ENCODE measurements around the gene TES.
"Not testable (repeated sequence)": the region's sequence is repeated elsewhere in the genome, so short reads cannot be mapped to it uniquely, and the experiment has no call there.

The TES gene, protein sequence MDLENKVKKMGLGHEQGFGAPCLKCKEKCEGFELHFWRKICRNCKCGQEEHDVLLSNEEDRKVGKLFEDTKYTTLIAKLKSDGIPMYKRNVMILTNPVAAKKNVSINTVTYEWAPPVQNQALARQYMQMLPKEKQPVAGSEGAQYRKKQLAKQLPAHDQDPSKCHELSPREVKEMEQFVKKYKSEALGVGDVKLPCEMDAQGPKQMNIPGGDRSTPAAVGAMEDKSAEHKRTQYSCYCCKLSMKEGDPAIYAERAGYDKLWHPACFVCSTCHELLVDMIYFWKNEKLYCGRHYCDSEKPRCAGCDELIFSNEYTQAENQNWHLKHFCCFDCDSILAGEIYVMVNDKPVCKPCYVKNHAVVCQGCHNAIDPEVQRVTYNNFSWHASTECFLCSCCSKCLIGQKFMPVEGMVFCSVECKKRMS

GRCh38 chr7:116210345-116211005, at the start of gene TES:
TSS of gene TES (plus strand) at chr7:116210539. CDS start at chr7:116210708, 169 bp downstream.
- DNase-seq, result peak; percentile 62

GRCh38 chr7:116161728-116162127, 48.6 kb upstream of the TES start:
- no peak for DNase-seq

GRCh38 chr7:116162254-116162653, 48.1 kb upstream of the TES start:
- DNase-seq, result no peak

DNA sequence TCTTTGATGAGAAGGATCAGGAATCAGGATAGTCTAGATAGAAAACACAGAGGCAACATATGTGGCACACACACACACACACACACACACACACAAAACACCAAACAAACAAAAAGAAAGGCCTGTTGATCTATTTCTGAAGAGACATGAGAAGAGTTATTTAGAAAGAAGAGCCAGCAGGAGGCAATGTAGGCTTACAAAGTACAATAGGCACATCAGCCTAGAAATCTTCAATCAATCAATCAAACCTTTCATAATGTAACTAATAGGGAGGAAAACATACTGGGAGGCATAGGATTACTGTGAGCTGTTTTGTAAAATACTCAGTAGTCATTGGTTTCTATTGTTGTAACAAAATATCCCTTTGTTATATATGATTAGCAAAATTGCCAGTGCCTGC, 47.3 kb upstream of the TES start:
- DNase-seq, result no peak

GRCh38 chr7:116164552-116165306, 45.6 kb upstream of the TES start:
- DNase-seq, result no peak

DNA sequence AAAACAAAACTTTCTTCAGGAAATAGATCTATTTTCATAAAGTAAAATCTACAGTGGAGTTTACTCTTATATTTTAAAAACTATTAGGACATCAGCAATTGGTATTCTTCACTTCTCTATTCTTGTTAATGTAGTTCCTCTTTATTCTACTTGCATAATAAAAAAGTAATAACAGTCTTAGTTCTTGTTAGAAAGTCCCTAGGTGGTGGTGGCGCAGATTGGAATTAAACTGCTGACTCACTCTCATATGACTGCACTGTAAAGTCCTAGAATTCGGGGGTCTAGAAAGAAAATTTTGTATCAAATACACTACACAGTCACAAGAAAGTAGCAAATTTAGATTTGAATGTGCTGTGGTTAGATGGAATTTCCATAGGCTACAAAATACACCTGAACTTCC, 44.6 kb upstream of the TES start:
- no peak for DNase-seq

- DNase-seq, result no peak
Observed at GRCh38 chr7:116166156-116166555, 44.2 kb upstream of the TES start.

- DNase-seq, result no peak
Observed at GRCh38 chr7:116167177-116167576, 43.2 kb upstream of the TES start.

- no peak for DNase-seq
Observed at GRCh38 chr7:116169060-116169459, 41.3 kb upstream of the TES start.

GRCh38 chr7:116170180-116170579, 40.2 kb upstream of the TES start:
- no peak for DNase-seq

GRCh38 chr7:116171094-116171493, 39.2 kb upstream of the TES start:
- no peak for DNase-seq

DNA sequence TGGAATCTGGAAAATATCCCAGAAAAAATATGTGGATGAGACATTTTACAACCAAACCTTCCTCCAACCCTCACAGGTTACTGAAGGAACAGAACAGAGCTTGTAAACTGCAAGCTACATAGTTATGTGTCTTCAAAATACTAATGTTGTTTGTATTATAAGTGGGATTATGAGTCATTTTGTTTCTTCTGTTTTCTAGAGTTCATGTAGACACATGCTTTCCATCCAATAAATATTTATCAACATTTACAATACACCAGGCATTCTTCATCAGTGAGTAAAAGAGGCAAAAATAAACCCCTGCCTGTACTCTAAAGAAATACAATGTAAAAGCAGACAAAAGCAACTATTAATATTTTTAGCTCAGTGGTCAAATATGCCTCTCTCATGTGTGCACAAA, 38.0 kb upstream of the TES start:
- DNase-seq, result no peak

GRCh38 chr7:116173051-116174028, 37.0 kb upstream of the TES start:
- DNase-seq, result no peak

GRCh38 chr7:116175095-116175494, 35.2 kb upstream of the TES start:
- DNase-seq, result not testable (repeated sequence)

- no peak for DNase-seq
Observed at GRCh38 chr7:116176226-116176625, 34.1 kb upstream of the TES start.

- DNase-seq, result no peak
Observed at GRCh38 chr7:116177009-116177408, 33.3 kb upstream of the TES start.

- DNase-seq, result peak; percentile 20
Observed at GRCh38 chr7:116180302-116180701, 30.0 kb upstream of the TES start.

DNA sequence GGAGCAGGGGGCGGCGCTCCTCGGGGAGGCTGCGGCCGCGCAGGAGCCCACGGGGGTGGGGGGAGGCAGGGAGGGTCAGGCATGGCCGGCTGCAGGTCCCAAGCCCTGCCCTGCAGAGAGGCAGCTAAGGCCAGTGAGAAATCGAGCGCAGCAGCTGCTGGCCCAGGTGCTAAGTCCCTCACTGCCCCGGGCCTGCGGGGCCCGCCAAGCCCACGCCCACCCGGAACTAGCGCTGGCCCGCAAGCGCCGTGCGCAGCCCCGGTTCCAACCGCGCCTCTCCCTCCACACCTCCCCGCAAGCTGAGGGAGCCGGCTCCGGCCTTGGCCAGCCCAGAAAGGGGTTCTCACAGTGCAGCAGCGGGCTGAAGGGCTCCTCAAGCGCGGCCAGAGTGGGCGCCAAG, 28.3 kb upstream of the TES start:
- DNase-seq, result no peak

DNA sequence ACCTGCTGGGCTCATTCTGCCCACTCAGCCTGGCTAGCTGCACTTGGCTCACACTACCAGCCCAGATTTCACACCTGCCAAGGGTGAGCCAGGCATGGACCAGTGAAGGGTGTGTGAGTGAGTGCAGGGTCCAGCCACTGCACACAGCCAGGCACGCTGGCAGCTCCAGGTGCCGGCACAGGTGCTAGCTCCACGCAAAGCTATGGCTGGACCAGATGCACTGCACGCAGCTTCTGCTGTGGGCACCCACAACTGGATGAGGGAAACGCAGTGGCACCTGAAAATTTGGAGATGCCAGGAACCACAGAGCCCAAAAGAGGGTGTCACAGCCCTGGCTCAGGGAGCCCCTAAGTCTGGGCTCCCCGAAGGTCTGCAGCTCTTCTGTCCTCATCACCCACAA, 24.9 kb upstream of the TES start:
- no peak for DNase-seq

- DNase-seq, result no peak
Observed at GRCh38 chr7:116185956-116186355, 24.4 kb upstream of the TES start.

- no peak for DNase-seq
Observed at GRCh38 chr7:116187400-116187799, 22.9 kb upstream of the TES start.

DNA sequence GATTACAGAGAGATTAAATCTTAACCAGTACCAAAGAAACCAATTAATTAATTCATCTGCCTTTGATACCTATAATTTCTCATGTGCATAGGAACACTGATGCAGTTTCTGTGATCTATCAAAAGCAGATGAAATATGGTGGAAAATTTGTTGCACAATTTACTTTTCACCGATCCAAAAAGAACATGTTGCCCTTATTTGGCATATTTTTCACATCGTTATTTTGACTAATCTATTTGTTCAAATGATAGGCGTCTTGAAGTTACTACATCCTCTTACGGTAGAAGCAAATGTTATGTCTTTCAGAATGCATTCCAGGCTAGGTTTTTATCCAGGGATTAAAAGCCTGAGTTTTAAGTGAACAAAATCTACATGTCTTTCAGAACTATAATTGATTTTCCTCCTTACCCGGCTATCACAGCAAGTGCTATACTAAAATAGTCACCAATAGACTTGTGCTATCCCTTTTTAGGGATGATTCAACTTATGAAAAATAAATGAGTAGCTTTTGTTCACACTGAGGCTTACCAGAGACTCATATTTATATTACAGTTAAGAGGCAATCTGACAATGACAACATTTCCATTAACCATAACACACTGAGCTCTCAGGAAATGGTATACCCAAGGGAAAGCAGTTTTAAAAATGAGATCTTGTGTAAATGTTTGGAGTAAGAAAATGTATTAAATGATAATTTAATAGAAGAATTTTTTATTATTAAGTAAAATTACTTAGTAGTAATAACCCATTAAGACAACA, 16.8 kb upstream of the TES start:
- DNase-seq, result no peak

All from 8988T (cell line).